Activated T-cell treated with anti-CD3 and anti-CD28 coated beads, Interleukin-2, amount 50 U/mL, for 4 hours (primary cell): ENCODE results near the gene CTU2. TPM values are rescaled to one million over a fixed set of nuclear protein-coding genes. Genes with fewer than 3 reads are reported as not detected.

Experiments used
- ATAC-seq, 2 donors: fragments of 200-7000 bp; cut with Tn5 transposase; one replicate each; pipeline ENCODE4 v1.10.0; 2021
- DNase-seq: peaks from one replicate; pipeline ENCODE4 v3.0.0-alpha.2; 2020
- H3K27me3 Mint-ChIP-seq: one replicate; pipeline ENCODE4 v1.8.0; 2021; ENCODE audit warnings: low read depth, mixed read lengths
- H3K36me3 Mint-ChIP-seq: one replicate; pipeline ENCODE4 v1.8.0; 2022; ENCODE audit warnings: mixed read lengths; ENCODE audit not compliant: insufficient read depth
- H3K4me1 Mint-ChIP-seq: one replicate; pipeline ENCODE4 v1.8.0; 2021; ENCODE audit warnings: low read depth, mixed read lengths
- H3K4me3 Mint-ChIP-seq: one replicate; pipeline ENCODE4 v1.8.0; 2021; ENCODE audit warnings: mild to moderate bottlenecking, moderate library complexity, mixed read lengths
- H3K9me3 Mint-ChIP-seq: one replicate; pipeline ENCODE4 v1.8.0; 2021; ENCODE audit warnings: mixed read lengths
- total RNA-seq, 3 donors: library from RNA; stranded (reverse); gene quantifications; one replicate each; pipeline ENCODE4 v1.2.1, GENCODE V29; 2021

CTU2 gene
- total RNA-seq, 3 donors from 2014 or later, result 96.8 to 129 (median 116) TPM

DNA sequence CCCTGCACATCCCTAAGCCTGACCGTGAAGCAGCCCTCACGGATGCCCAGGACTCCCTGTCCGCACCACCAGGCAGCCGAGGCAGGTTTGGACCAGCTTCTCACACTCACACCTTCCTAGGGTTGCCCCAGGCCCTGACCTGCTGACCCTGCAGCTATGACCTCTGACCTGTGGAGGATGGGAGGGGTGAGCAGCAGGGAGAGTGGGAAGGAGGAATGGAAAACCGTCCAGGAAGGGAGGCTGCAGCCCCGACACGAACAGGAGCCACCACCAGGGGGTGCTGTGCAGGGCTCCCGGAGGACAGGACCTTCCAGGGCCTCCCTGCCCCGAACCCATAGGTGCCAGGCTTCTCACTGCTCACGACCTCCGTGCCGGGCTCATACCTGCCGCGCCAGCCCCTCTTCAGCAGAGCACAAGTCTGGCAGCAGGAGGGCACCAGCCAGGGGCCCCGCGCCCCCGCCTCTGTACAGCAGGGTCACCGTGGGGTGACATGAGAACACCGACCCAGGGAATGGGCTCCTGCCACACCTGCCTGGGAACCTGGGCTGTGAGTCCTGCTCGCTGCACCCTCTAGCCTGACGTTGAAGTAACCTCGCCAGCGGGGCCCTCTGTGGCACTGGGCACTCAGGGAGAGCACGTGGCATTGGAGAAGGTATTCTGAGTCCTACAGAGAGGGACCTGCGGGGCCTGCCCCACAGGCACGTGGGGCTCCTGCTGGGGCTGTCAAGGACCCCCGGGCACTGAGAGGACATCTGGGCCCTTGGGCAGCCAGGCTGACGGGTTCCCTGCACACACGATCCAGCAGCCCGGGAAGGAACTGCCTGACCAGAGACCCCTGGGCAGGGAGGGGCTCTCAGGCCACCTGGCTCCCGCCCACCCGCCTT lies 37.6 kb downstream of the CTU2 start:
- Mint-ChIP-seq H3K36me3 (peaks cover 5% of the 10 kb centered on the region), H3K27me3 (no peaks in the 10 kb centered on the region), H3K4me1 (peaks cover 30% of the 10 kb centered on the region), H3K9me3 (no peaks in the 10 kb centered on the region), H3K4me3 (no peak overlapping the region)
- ATAC-seq, result peak; percentile 53
- peak; percentile 79 for DNase-seq

- Mint-ChIP-seq H3K4me3 (no peak overlapping the region), H3K27me3 (no peaks in the 10 kb centered on the region), H3K36me3 (peaks cover 4% of the 10 kb centered on the region), H3K9me3 (no peaks in the 10 kb centered on the region), H3K4me1 (peaks cover 30% of the 10 kb centered on the region)
- DNase-seq (no peak), ATAC-seq (no peak)
These were observed 38.5 kb downstream of the CTU2 start for GRCh38 chr16:88744577-88745521.

DNA sequence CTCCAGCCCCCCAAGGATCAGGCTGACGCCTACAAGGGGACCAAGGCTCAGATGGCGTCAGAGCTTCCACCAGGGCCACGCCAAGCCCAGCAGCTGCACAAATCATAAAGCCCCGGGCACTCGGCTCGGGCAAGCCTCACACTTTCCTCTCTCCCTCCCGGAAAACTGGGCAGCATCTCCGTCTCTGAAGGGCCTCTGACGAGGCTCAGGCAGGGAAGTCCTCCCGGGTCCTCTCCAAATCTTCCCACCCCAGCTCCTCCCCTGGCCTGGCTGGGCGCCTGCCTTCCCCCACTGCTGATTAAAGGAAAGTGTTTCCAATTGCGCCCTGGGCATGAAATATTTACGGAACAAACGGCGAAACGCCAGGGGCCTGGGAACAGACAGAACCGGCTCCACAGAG lies 40.2 kb downstream of the CTU2 start:
- H3K9me3 Mint-ChIP-seq, result no peaks in the 10 kb centered on the region
- H3K4me3 Mint-ChIP-seq, result no peak overlapping the region
- no peaks in the 10 kb centered on the region for H3K36me3 Mint-ChIP-seq
- H3K27me3 Mint-ChIP-seq, result no peaks in the 10 kb centered on the region
- peaks cover 30% of the 10 kb centered on the region for H3K4me1 Mint-ChIP-seq
- DNase-seq (no peak), ATAC-seq (no peak)

- ATAC-seq, result no peak
- no peaks in the 10 kb centered on the region for H3K27me3 Mint-ChIP-seq
- peaks cover 33% of the 10 kb centered on the region for H3K4me1 Mint-ChIP-seq
- no peak for DNase-seq
- H3K36me3 Mint-ChIP-seq, result no peaks in the 10 kb centered on the region
- no peak overlapping the region for H3K4me3 Mint-ChIP-seq
- H3K9me3 Mint-ChIP-seq, result no peaks in the 10 kb centered on the region
These were observed 41.4 kb downstream of the CTU2 start for GRCh38 chr16:88747588-88748301.

- Mint-ChIP-seq H3K27me3 (no peaks in the 10 kb centered on the region), H3K4me1 (peaks cover 32% of the 10 kb centered on the region), H3K36me3 (no peaks in the 10 kb centered on the region), H3K9me3 (no peaks in the 10 kb centered on the region), H3K4me3 (no peak overlapping the region)
- DNase-seq, result no peak
- no peak for ATAC-seq
These were observed 42.1 kb downstream of the CTU2 start for GRCh38 chr16:88748364-88748763.

DNA sequence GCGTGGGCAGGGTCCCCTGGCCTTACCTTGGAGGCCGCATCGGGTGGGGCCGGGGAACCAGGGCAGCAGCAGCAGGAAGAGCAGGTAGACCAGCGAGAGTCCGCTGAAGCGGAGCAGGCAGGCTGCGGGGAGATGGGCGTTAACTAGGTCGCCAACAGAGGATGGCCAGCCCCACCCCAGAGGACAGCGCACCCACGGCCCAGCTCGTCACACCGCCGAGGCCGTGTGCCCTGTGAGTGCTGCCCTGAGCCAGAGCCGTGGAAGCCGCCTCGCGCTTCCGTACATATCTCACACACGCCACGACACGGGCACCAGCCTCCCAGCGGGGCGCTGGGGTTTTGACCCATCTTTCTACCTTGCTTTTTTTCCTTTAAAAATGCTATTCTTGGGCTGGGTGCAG lies 43.1 kb downstream of the CTU2 start:
- no peaks in the 10 kb centered on the region for H3K27me3 Mint-ChIP-seq
- peaks cover 27% of the 10 kb centered on the region for H3K4me1 Mint-ChIP-seq
- no peak overlapping the region for H3K4me3 Mint-ChIP-seq
- no peaks in the 10 kb centered on the region for H3K9me3 Mint-ChIP-seq
- DNase-seq (no peak), ATAC-seq (no peak)
- H3K36me3 Mint-ChIP-seq, result no peaks in the 10 kb centered on the region

DNA sequence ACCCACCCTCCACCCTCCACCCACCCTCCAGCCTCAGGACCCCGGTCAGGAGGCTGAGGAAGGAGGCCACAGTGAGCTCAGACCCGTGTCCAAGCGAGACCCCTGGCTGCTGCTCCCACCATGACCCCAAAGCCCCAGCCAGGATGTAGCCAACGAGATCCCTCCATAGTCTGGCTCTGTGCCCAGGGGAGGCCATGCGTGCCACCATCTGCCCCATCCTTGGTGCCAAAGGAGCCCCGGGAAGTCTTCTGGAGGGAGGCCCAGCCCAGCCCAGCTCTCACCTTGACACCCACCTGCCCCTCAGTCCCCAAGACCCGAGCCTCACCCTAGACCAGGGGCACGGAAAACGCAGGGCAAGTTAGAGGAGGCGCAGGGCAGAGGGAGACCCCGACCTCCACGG lies 44.6 kb downstream of the CTU2 start:
- no peaks in the 10 kb centered on the region for H3K27me3 Mint-ChIP-seq
- ATAC-seq, result no peak
- no peaks in the 10 kb centered on the region for H3K9me3 Mint-ChIP-seq

GRCh38 chr16:88752386-88753002 lies 46.2 kb downstream of the CTU2 start:
- H3K27me3 Mint-ChIP-seq, result no peaks in the 10 kb centered on the region
- H3K4me1 Mint-ChIP-seq, result peaks cover 7% of the 10 kb centered on the region
- H3K4me3 Mint-ChIP-seq, result no peak overlapping the region
- ATAC-seq, result no peak
- H3K36me3 Mint-ChIP-seq, result no peaks in the 10 kb centered on the region
- H3K9me3 Mint-ChIP-seq, result no peaks in the 10 kb centered on the region
- no peak for DNase-seq

More for the DNA sequence above, 44.6 kb downstream of the CTU2 start:
- no peak for DNase-seq
- Mint-ChIP-seq H3K36me3 (no peaks in the 10 kb centered on the region), H3K4me1 (peaks cover 17% of the 10 kb centered on the region), H3K4me3 (no peak overlapping the region)

DNA sequence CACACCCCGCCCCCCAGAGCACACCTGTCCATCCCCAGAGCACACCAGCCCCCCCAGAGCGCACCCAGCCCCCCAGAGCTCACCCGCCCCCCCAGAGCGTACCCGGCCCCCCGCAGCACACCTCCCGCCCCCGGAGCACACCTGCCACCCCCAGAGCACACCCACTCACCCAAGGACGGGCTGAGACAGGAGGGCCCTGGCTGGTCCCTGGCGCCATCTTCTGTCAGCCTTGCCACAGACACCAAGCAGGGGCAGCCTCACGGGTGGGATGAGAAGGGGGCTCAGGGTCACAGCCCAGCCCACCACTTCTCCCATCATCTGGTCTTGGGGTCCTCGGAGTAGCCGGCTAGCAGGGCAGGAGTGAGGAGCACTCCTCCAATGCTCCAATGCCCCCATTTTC lies 46.9 kb downstream of the CTU2 start:
- no peak for ATAC-seq
- no peaks in the 10 kb centered on the region for H3K27me3 Mint-ChIP-seq
- H3K9me3 Mint-ChIP-seq, result no peaks in the 10 kb centered on the region
- peaks cover 10% of the 10 kb centered on the region for H3K4me1 Mint-ChIP-seq
- H3K4me3 Mint-ChIP-seq, result no peak overlapping the region
- DNase-seq, result no peak
- no peaks in the 10 kb centered on the region for H3K36me3 Mint-ChIP-seq

DNA sequence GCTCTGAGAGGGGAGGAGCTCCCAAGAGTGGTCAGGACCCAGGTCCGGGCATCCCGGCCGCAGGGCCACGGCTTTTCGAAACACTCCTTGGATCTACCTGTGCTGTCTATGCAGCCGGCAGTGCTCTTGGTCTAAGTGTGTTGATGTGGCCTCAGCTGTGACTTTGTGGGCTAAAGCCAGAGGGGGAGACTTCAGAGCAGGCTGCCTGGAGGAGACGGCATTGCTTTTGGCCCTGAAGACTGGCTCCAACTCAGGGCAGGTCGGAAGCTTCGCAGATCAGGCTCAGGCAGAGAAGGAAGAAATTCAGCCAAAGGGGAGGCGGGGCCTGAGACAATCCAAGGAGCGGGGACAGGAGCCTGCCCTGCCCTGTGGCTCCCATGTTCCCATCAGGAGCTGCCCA lies 47.3 kb downstream of the CTU2 start:
- DNase-seq, result no peak
- Mint-ChIP-seq H3K4me1 (peaks cover 13% of the 10 kb centered on the region), H3K9me3 (no peaks in the 10 kb centered on the region), H3K27me3 (no peaks in the 10 kb centered on the region), H3K36me3 (no peaks in the 10 kb centered on the region), H3K4me3 (no peak overlapping the region)
- ATAC-seq, result no peak

- Mint-ChIP-seq H3K27me3 (no peaks in the 10 kb centered on the region), H3K9me3 (no peaks in the 10 kb centered on the region), H3K36me3 (no peaks in the 10 kb centered on the region), H3K4me1 (peaks cover 20% of the 10 kb centered on the region), H3K4me3 (no peak overlapping the region)
- no peak for ATAC-seq
- no peak for DNase-seq
These were observed 48.0 kb downstream of the CTU2 start for GRCh38 chr16:88754109-88754911.

GRCh38 chr16:88754912-88755744 lies 48.8 kb downstream of the CTU2 start:
- Mint-ChIP-seq H3K27me3 (no peaks in the 10 kb centered on the region), H3K4me3 (no peak overlapping the region), H3K36me3 (no peaks in the 10 kb centered on the region), H3K9me3 (no peaks in the 10 kb centered on the region), H3K4me1 (peaks cover 26% of the 10 kb centered on the region)
- ATAC-seq, result peak; percentile 28 to 38
- DNase-seq, result no peak
